ENCODE results near the gene C16orf78.
"Not testable (repeated sequence)": the region's sequence is repeated elsewhere in the genome, so short reads cannot be mapped to it uniquely, and the experiment has no call there.

The C16orf78 gene

GRCh38 chr16:49350265-49351095, 23.1 kb upstream of the C16orf78 start:
- DNase-seq = peak in 1 of 2 experiments; percentile 63

- DNase-seq = no peak
Observed at GRCh38 chr16:49351096-49351487, 22.5 kb upstream of the C16orf78 start.

- DNase-seq = no peak
Observed at GRCh38 chr16:49352892-49353291, 20.7 kb upstream of the C16orf78 start.

GRCh38 chr16:49353680-49354079, 19.9 kb upstream of the C16orf78 start:
- peak in 1 of 2 experiments; percentile 34 for DNase-seq

GRCh38 chr16:49354101-49354500, 19.5 kb upstream of the C16orf78 start:
- DNase-seq = no peak

GRCh38 chr16:49354991-49355390, 18.6 kb upstream of the C16orf78 start:
- DNase-seq = no peak

- no peak for DNase-seq
Observed at GRCh38 chr16:49355933-49356665, 17.5 kb upstream of the C16orf78 start.

GRCh38 chr16:49356728-49357488, 16.7 kb upstream of the C16orf78 start:
- DNase-seq = no peak

- DNase-seq = no peak
Observed at GRCh38 chr16:49359591-49359990, 14.0 kb upstream of the C16orf78 start.

GRCh38 chr16:49361731-49362130, 11.9 kb upstream of the C16orf78 start:
- DNase-seq = not testable (repeated sequence)

- no peak for DNase-seq
Observed at GRCh38 chr16:49362230-49362629, 11.4 kb upstream of the C16orf78 start.

GRCh38 chr16:49365711-49366509, 7.7 kb upstream of the C16orf78 start:
- DNase-seq = no peak

GRCh38 chr16:49366669-49367068, 6.9 kb upstream of the C16orf78 start:
- DNase-seq = no peak

GRCh38 chr16:49369651-49370611, 3.7 kb upstream of the C16orf78 start:
- DNase-seq = no peak

GRCh38 chr16:49376206-49376605, 2.6 kb downstream of the C16orf78 start:
- no peak for DNase-seq

GRCh38 chr16:49377196-49377755, 3.7 kb downstream of the C16orf78 start:
- no peak for DNase-seq

GRCh38 chr16:49378238-49378637, 4.6 kb downstream of the C16orf78 start:
- no peak for DNase-seq

- no peak for DNase-seq
Observed at GRCh38 chr16:49378816-49379215, 5.2 kb downstream of the C16orf78 start.

- DNase-seq = no peak
Observed at GRCh38 chr16:49382916-49383315, 9.3 kb downstream of the C16orf78 start.

- no peak for DNase-seq
Observed at GRCh38 chr16:49395021-49395420, 21.4 kb downstream of the C16orf78 start.

GRCh38 chr16:49396206-49396720, 22.7 kb downstream of the C16orf78 start:
- DNase-seq = no peak

Measured in cerebellar nuclear complex (tissue), 1 donor.